Measurements from ENCODE around the gene SLC24A4. TPM values are rescaled to one million over a fixed set of nuclear protein-coding genes. Genes with fewer than 3 reads are reported as not detected.

SLC24A4 gene
- not detected in 2 replicates for total RNA-seq

GRCh38 chr14:92323011-92323915, at the start of gene SLC24A4:
Gene SLC24A4, plus strand, starts transcription at chr14:92323165. Its CDS starts 666 bp downstream, at chr14:92323831.

GRCh38 chr14:92513204-92513965, 190.4 kb downstream of the SLC24A4 start, which contains the start of gene RIN3:
Gene RIN3, plus strand, starts transcription at chr14:92513781. Its CDS starts 152 bp downstream, at chr14:92513933.

Other genes with a start within 250 kb of the SLC24A4 start
- gene ATXN3, start 216.6 kb upstream of the SLC24A4 start, total RNA-seq, result 3.1 and 16.4 TPM in 2 replicates
- gene NDUFB1, start 201.5 kb upstream of the SLC24A4 start, total RNA-seq, result 109 and 165 TPM in 2 replicates
- 21.2 and 27.2 TPM in 2 replicates for gene CPSF2, start 201.2 kb upstream of the SLC24A4 start, total RNA-seq
- gene RIN3, start 190.6 kb downstream of the SLC24A4 start, total RNA-seq, result 5.4 and 8.1 TPM in 2 replicates

All from mesangial cell (primary cell).